T-helper 2 cell treated with Interferon-gamma antibody and Interleukin-4, amounts not matched to agents 100 ng/mL and 5 ng/mL, for 36 hours (primary cell): ENCODE data around the gene PATJ. TPM values are rescaled to one million over a fixed set of nuclear protein-coding genes. Genes with fewer than 3 reads are reported as not detected.
"Not testable (repeated sequence)": the region's sequence is repeated elsewhere in the genome, so short reads cannot be mapped to it uniquely, and the experiment has no call there.

Experiments used
- intact Hi-C: fragments of 100-400 bp; cut with micrococcal nuclease; formaldehyde crosslinking; loops from one replicate; pipeline ENCODE4 v1.15.1; 2023
- total RNA-seq: library from RNA; stranded (reverse); gene quantifications from 2 replicates; pipeline ENCODE4 v1.2.3, GENCODE V29; 2022

Gene PATJ
- total RNA-seq, 1 donor from 2014 or later = 7.5 TPM

DNA sequence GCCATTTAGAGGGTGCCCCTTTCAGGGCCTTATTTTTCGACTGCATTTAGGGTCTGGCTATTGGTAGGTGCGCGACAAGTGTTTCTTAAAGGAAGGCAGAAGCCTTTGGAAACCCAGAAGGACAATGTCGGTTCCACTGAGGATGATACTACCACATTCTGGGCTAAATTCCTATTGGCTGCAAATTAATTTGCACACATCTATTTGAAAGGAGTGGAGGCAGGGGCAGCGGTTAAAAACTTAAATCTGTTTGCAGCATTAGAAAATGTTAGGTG, 1.1 kb downstream of the PATJ start:
- intact Hi-C loops = loop anchor here (5.0 kb wide), 2 partner anchors 39 to 109 kb away; no protein-coding TSS in a partner anchor

GRCh38 chr1:61743716-61744580, 1.7 kb downstream of the PATJ start:
- intact Hi-C loops = loop anchor here (5.0 kb wide), 2 partner anchors 38 to 108 kb away; no protein-coding TSS in a partner anchor

DNA sequence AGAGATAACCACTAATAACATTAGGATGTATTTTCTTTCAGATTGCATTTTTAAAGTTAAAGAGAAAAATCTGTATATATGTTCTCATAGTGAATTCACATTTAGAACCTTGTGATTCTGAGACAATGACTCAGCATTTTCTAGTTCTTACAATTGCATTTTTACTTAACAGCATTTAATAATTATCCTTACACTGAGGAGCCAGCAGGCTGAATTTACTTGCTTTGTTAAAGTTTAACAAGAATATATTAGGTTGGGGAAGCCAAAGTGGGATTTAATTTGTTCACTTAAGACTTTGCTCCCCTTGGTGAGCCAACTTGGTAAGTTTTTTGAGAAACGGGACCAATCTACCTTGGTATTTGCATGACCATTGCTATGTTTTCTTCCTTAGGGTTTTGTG, 4.5 kb downstream of the PATJ start:
- intact Hi-C loops = no loop called here

GRCh38 chr1:61748566-61748965, 6.3 kb downstream of the PATJ start:
- intact Hi-C loops = no loop called here

- intact Hi-C loops = no loop called here
These were observed 7.3 kb downstream of the PATJ start for GRCh38 chr1:61749574-61749973.

GRCh38 chr1:61752921-61753389, 10.7 kb downstream of the PATJ start:
- intact Hi-C loops = no loop called here

DNA sequence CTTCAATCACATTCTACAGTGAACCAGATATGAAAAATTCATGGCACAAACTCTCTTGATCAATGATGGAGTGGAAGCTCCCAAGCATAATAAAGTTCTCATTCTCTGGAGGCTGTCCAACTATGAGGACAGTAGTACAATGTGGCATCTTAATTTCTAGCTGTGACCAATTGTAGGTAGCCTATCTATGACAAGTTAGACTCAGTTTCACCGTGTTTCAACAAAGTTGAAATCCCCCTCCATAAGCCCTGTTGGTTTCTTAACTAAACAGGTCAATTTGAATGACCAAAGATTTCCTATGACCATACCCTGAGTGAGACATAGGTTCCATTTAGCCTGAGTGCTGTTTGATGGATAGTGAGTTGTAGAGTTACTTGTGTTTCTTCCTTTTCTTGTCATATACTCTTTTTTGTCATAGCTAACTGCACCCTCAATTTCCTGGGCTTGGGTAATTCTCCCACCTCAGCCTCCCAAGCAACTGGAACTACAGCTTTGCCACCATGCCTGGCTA, 11.8 kb downstream of the PATJ start:
- intact Hi-C loops = no loop called here

DNA sequence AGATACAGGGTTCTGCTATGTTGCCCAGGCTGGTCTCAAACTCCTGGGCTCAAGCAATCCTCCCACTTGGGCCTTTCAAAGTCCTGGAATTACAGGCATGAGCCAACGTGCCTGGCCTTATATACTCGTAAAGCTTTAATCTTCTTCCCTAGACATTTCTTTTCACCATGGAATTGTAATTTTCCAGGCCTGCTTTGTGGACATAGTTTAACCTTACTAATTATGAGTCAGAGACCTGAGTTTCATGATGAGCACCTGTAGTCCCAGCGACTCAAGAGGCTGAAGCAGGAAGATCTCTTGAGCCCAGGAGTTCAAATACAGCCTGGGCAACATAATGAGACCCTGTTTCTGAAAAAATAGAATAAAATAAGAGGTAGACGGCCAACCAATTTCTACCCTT, 12.3 kb downstream of the PATJ start:
- intact Hi-C loops = no loop called here

GRCh38 chr1:61756773-61757172, 14.5 kb downstream of the PATJ start:
- intact Hi-C loops = no loop called here

GRCh38 chr1:61757950-61758349, 15.7 kb downstream of the PATJ start:
- intact Hi-C loops = no loop called here

- intact Hi-C loops = no loop called here
These were observed 27.9 kb downstream of the PATJ start for GRCh38 chr1:61770131-61770530.

GRCh38 chr1:61776091-61776490, 33.8 kb downstream of the PATJ start:
- intact Hi-C loops = no loop called here

DNA sequence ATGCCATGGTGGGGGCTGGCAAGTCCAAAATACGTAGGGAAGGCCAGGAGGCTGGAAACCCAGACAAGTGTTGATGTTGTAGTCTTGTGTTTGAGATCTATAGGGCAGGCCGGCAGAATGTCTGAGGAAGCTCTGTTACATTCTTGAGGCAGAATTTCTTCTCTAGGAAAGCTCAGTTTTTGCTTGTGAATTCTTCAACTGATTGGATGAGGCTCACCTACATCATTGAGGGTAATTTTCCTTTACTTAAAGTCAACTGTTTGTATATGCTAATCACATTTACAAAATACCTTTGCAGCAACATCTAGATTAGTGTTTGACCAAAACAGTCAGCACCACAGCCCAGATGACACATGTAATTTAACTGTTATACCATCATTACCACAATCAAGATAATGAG, 37.0 kb downstream of the PATJ start:
- intact Hi-C loops = no loop called here

- intact Hi-C loops = loop anchor here (5.0 kb wide), 1 partner anchor 39 kb away; the partner anchor contains the start of gene PATJ
These were observed 38.9 kb downstream of the PATJ start for GRCh38 chr1:61781151-61781550.

GRCh38 chr1:61782771-61783170, 40.5 kb downstream of the PATJ start:
- intact Hi-C loops = loop anchor here (1.0 to 5.0 kb wide), 2 partner anchors 40 to 57 kb away; partner anchors contain the start of genes PATJ and TM2D1

- intact Hi-C loops = loop anchor here (5.0 kb wide), 1 partner anchor 42 kb away; the partner anchor contains the start of gene PATJ
These were observed 42.4 kb downstream of the PATJ start for GRCh38 chr1:61784726-61785125.

DNA sequence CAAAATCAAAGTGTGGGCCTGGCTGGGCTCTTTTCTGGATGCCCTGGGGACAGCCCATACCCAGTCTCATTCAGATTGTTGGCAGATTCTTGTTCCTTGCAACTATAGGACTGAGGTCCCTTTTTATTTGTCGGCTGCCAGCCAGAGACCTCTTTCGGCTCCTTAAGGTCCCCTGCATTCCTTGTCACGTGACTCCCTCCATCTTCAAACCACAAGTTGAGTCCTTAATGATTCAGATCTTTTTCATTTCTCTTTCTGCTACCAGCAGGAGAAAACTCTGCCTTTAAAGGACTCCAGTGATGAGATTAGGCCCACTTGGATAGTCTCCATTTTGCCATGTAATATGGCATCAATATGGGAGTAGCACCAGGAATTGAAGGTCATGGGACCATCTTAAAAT, 48.6 kb downstream of the PATJ start:
- intact Hi-C loops = no loop called here

GRCh38 chr1:61797045-61797755, 54.9 kb downstream of the PATJ start:
- intact Hi-C loops = no loop called here

DNA sequence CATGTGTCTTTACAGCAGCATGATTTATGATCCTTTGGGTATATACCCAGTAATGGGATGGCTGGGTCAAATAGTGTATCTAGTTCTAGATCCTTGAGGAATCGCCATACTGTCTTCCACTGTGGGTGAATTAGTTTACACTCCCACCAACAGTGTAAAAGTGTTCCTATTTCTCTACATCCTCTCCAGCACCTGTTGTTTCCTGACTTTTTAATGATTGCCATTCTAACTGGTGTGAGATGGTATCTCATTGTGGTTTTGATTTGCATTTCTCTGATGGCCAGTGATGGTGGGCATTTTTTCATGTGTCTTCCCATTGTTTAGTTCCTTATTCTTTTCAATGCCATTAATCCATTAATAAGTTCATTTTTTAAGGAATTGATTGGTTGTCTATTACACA, 58.8 kb downstream of the PATJ start:
- intact Hi-C loops = not testable (repeated sequence)

GRCh38 chr1:61807606-61808140, 65.4 kb downstream of the PATJ start:
- intact Hi-C loops = no loop called here

DNA sequence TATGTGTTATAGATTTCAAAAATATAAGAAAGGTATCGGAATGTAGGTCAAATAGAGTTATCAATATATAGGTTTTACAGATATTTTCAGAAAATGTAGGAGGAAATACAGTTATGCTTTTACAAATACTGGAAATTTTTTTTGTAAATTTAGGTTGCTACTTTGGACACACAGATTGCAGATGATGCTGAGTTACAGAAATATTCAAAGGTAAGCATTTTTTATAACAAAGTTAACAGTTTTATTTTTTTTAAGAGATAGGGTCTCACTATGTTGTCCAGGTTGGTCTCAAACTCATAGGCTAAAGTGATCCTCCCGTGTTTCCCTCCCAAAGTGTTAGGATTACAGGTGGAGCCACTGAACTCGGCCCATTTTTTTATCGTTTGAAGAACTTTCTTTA, 66.0 kb downstream of the PATJ start:
- intact Hi-C loops = no loop called here

- intact Hi-C loops = no loop called here
These were observed 66.7 kb downstream of the PATJ start for GRCh38 chr1:61808968-61809367.
